GM12864 (cell line): ENCODE measurements around the gene ZNF212.

Source experiments
- DNase-seq: peaks from one replicate; pipeline ENCODE4 v3.0.0-alpha.2; 2011; ENCODE audit warnings: low read depth
- H3K4me3 ChIP-seq: 2 replicates; pipeline ENCODE4 v1.5.1; 2011; ENCODE audit warnings: mild to moderate bottlenecking, low read depth, low read length, control low read depth
- TF ChIP-seq, protein P1 (sequence below): IDR thresholded peaks from 2 replicates; pipeline ENCODE4 v1.5.1; 2011; ENCODE audit warnings: low read depth, mild to moderate bottlenecking, moderate library complexity, low read length, control low read depth, inconsistent platforms; ENCODE audit errors: missing control alignments

ZNF212 gene

GRCh38 chr7:149253665-149254064 is 14.2 kb downstream of the ZNF212 start:
- H3K4me3 ChIP-seq = no peak overlapping the region
- TF ChIP-seq, protein P1, sequence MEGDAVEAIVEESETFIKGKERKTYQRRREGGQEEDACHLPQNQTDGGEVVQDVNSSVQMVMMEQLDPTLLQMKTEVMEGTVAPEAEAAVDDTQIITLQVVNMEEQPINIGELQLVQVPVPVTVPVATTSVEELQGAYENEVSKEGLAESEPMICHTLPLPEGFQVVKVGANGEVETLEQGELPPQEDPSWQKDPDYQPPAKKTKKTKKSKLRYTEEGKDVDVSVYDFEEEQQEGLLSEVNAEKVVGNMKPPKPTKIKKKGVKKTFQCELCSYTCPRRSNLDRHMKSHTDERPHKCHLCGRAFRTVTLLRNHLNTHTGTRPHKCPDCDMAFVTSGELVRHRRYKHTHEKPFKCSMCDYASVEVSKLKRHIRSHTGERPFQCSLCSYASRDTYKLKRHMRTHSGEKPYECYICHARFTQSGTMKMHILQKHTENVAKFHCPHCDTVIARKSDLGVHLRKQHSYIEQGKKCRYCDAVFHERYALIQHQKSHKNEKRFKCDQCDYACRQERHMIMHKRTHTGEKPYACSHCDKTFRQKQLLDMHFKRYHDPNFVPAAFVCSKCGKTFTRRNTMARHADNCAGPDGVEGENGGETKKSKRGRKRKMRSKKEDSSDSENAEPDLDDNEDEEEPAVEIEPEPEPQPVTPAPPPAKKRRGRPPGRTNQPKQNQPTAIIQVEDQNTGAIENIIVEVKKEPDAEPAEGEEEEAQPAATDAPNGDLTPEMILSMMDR = no peak
- no peak for DNase-seq

DNA sequence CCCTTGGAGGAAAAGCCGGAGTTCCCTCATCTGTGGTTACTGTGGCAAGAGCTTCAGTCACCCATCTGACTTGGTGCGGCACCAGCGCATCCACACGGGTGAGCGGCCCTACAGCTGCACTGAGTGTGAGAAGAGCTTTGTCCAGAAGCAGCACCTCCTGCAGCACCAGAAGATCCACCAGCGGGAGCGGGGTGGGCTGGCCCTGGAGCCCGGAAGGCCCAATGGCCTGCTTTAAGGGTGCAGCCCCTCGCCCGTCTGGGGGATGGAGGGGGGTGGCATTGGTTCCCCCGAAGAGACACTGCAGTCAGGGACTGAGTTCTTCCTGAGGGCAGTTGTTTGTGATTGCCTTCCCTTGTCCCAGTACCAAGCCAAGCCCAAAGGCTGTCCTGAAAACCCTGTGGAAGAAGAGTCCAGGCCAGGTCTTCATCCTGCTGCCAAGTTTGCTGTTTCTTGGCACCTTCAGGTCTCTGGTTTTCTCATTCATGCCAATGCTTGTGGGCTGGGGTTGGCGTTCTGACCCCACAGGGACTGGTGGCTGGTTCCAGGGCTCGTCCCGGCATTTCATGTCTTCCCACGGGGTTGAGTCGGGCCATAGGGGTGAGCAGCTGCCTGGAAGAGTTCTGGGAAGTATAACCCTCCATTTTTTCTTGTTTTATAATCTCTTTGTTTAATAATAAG is 14.9 kb downstream of the ZNF212 start:
- TF ChIP-seq, protein P1 = no peak
- no peak for DNase-seq
- H3K4me3 ChIP-seq = no peak overlapping the region

DNA sequence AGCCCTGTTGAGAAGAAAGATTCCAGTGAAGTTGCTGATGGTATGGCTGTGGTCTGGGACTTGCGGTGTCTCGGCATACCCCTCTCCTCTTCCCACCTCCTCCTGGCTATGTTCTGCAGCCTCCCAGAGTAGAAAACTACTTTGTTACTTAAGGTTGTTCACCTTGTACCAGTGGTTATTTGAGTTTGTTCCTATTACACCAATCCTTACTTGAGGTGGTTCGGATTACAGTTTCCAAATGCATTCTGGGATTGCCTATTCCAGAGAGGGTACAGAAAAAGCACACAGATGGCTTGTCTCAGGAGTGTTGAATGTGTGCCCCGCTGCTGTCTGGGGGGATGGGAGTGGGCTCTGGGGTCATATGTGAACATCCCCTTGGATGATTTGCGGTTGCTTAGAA is 15.7 kb downstream of the ZNF212 start:
- no peak overlapping the region for H3K4me3 ChIP-seq
- TF ChIP-seq, protein P1 = no peak
- no peak for DNase-seq

GRCh38 chr7:149256568-149256967 is 17.1 kb downstream of the ZNF212 start:
- no peak overlapping the region for H3K4me3 ChIP-seq
- no peak for DNase-seq
- TF ChIP-seq, protein P1 = no peak

GRCh38 chr7:149257146-149257545 is 17.7 kb downstream of the ZNF212 start:
- TF ChIP-seq, protein P1 = no peak
- no peak for DNase-seq
- no peak overlapping the region for H3K4me3 ChIP-seq

GRCh38 chr7:149261316-149261828 is 21.9 kb downstream of the ZNF212 start:
- DNase-seq = no peak

More at GRCh38 chr7:149261316-149261828, 21.9 kb downstream of the ZNF212 start:
- peak overlapping the region; percentile 71 for H3K4me3 ChIP-seq
- TF ChIP-seq, protein P1 = no peak
